Stimulated activated CD4-positive, alpha-beta T cell treated with anti-CD3 and anti-CD28 coated beads, Interleukin-2, amount 100 ng/mL, for 4 hours (primary cell): ENCODE data around the gene PCDHGA7.
"Not testable (repeated sequence)": the region's sequence is repeated elsewhere in the genome, so short reads cannot be mapped to it uniquely, and the experiment has no call there.

ENCODE experiments used
- DNase-seq: peaks from one replicate; pipeline ENCODE4 v3.0.0-alpha.2; 2020; ENCODE audit warnings: low read depth

Gene PCDHGA7

GRCh38 chr5:141366016-141366896, 16.3 kb upstream of the PCDHGA7 start:
- no peak for DNase-seq

- DNase-seq = peak; percentile 9
Measured at GRCh38 chr5:141369994-141370848, 12.3 kb upstream of the PCDHGA7 start, which contains the start of gene PCDHGB3. Gene PCDHGB3, plus strand, starts transcription at chr5:141370242. Its CDS starts 153 bp downstream, at chr5:141370395.

GRCh38 chr5:141371572-141372475, 10.7 kb upstream of the PCDHGA7 start:
- DNase-seq = no peak

GRCh38 chr5:141373673-141374317, 8.7 kb upstream of the PCDHGA7 start, which contains the start of gene PCDHGA6:
Gene PCDHGA6, plus strand, starts transcription at chr5:141373891. Its CDS starts 193 bp downstream, at chr5:141374084.
- no peak for DNase-seq

- DNase-seq = no peak
Measured at GRCh38 chr5:141374627-141375026, 7.9 kb upstream of the PCDHGA7 start.

GRCh38 chr5:141375444-141376155, 6.9 kb upstream of the PCDHGA7 start:
- not testable (repeated sequence) for DNase-seq

GRCh38 chr5:141383345-141383744, 803 bp downstream of the PCDHGA7 start:
- no peak for DNase-seq

GRCh38 chr5:141384471-141385267, 2.1 kb downstream of the PCDHGA7 start:
- DNase-seq = no peak

- DNase-seq = not testable (repeated sequence)
Measured at GRCh38 chr5:141387557-141388311, 5.2 kb downstream of the PCDHGA7 start, which contains the start of gene PCDHGB4. Gene PCDHGB4, plus strand, starts transcription at chr5:141387698. Its CDS starts 187 bp downstream, at chr5:141387885.

GRCh38 chr5:141388661-141389060, 6.1 kb downstream of the PCDHGA7 start:
- no peak for DNase-seq

GRCh38 chr5:141389153-141390042, 6.9 kb downstream of the PCDHGA7 start:
- no peak for DNase-seq

- no peak for DNase-seq
Measured at GRCh38 chr5:141392429-141393198, 10.1 kb downstream of the PCDHGA7 start, which contains the start of gene PCDHGA8. Gene PCDHGA8, plus strand, starts transcription at chr5:141392633. Its CDS starts 181 bp downstream, at chr5:141392814.

- DNase-seq = no peak
Measured at GRCh38 chr5:141393267-141393666, 10.7 kb downstream of the PCDHGA7 start.

- not testable (repeated sequence) for DNase-seq
Measured at GRCh38 chr5:141394401-141395187, 12.1 kb downstream of the PCDHGA7 start.

GRCh38 chr5:141397756-141398551, 15.4 kb downstream of the PCDHGA7 start, which contains the start of gene PCDHGB5:
Gene PCDHGB5, plus strand, starts transcription at chr5:141397947. Its CDS starts 181 bp downstream, at chr5:141398128.
- not testable (repeated sequence) for DNase-seq
